K562 (cell line): ENCODE data around the gene GEMIN2. TPM values are rescaled to one million over a fixed set of nuclear protein-coding genes. Genes with fewer than 3 reads are reported as not detected.

Experiments
- AFF1 ChIP-seq, 2 experiments: fragments of 450-650 bp; IDR thresholded peaks; 2 replicates each; pipeline ENCODE4 v1.6.1; 2018; ENCODE audit warnings: mild to moderate bottlenecking in 2 of 2, low read depth in 1 of 2; ENCODE audit not compliant: partially characterized antibody in 2 of 2
- CBX3 ChIP-seq, 2 experiments: IDR thresholded peaks; 1 replicate in 1 of 2; 2 replicates in 1 of 2; pipeline ENCODE4 v1.6.1; 2012; ENCODE audit warnings: inconsistent platforms in 2 of 2, low read length in 2 of 2, borderline replicate concordance in 1 of 2, control low read depth in 1 of 2
- HCFC1 ChIP-seq: IDR thresholded peaks from 2 replicates; pipeline ENCODE4 v1.6.1; 2012; ENCODE audit warnings: low read depth, low read length, improper control_type of control experiment
- MCM7 ChIP-seq, 2 experiments: fragments of 450-650 bp; IDR thresholded peaks; 2 replicates each; pipeline ENCODE4 v1.6.1; 2016 to 2018
- NFATC3 ChIP-seq: fragments of 450-650 bp; IDR thresholded peaks from 2 replicates; pipeline ENCODE4 v1.6.1; 2017; ENCODE audit warnings: mild to moderate bottlenecking
- NONO ChIP-seq, 2 experiments: fragments of 200-400 bp in 1 of 2; fragments of 450-650 bp in 1 of 2; formaldehyde crosslinking in 1 of 2; IDR thresholded peaks; 2 replicates each; pipeline ENCODE4 v1.6.1; 2017; ENCODE audit warnings: low read depth in 2 of 2, mild to moderate bottlenecking in 2 of 2, moderate library complexity in 2 of 2, low read length in 1 of 2
- PKNOX1 ChIP-seq: fragments of 450-650 bp; IDR thresholded peaks from 2 replicates; pipeline ENCODE4 v1.6.1; 2016
- PREB ChIP-seq: sonication (generic); formaldehyde crosslinking; IDR thresholded peaks from 2 replicates; pipeline ENCODE4 v1.8.1; 2023; ENCODE audit warnings: mild to moderate bottlenecking, missing genetic modification reagents
- PRPF4 ChIP-seq: fragments of 200-400 bp; formaldehyde crosslinking; IDR thresholded peaks from one replicate; pipeline ENCODE4 v1.6.1; 2017; ENCODE audit warnings: low read length, low read depth, mild to moderate bottlenecking; ENCODE audit not compliant: insufficient read depth, poor library complexity, severe bottlenecking
- SREBF2 ChIP-seq: sonication (generic); formaldehyde crosslinking; IDR thresholded peaks from 2 replicates; pipeline ENCODE4 v1.4.0; 2020; ENCODE audit warnings: mild to moderate bottlenecking, missing genetic modification reagents
- TBL1XR1 ChIP-seq, 2 experiments: IDR thresholded peaks; 2 replicates each; pipeline ENCODE4 v1.6.1; 2012; ENCODE audit warnings: improper control_type of control experiment in 2 of 2, low read length in 2 of 2, mild to moderate bottlenecking in 1 of 2
- TFAM ChIP-seq: fragments of 250-450 bp; sonication (Bioruptor Pico); conservative IDR thresholded peaks from 2 replicates; pipeline ENCODE4 v1.5.0; 2021; ENCODE audit warnings: mild to moderate bottlenecking, moderate library complexity
- THRB ChIP-seq: fragments of 450-650 bp; formaldehyde crosslinking; conservative IDR thresholded peaks from 2 replicates; pipeline ENCODE4 v1.4.0; 2022; ENCODE audit warnings: mild to moderate bottlenecking, missing genetic modification characterization
- ZBED1 ChIP-seq: IDR thresholded peaks from 2 replicates; pipeline ENCODE4 v1.6.1; 2014
- ZNF143 ChIP-seq: sonication (generic); formaldehyde crosslinking; IDR thresholded peaks from 2 replicates; pipeline ENCODE4 v1.9.0; 2022; ENCODE audit warnings: mild to moderate bottlenecking, missing genetic modification reagents
- ZNF23 ChIP-seq: fragments of 250-450 bp; sonication (Bioruptor Pico); IDR thresholded peaks from 2 replicates; pipeline ENCODE4 v1.4.0; 2020; ENCODE audit warnings: mild to moderate bottlenecking
- ZNF655 ChIP-seq: fragments of 250-450 bp; sonication (Bioruptor Pico); IDR thresholded peaks from 2 replicates; pipeline ENCODE4 v1.5.0; 2021
- ZNF766 ChIP-seq: fragments of 200-800 bp; sonication (Bioruptor generic); conservative IDR thresholded peaks from 2 replicates; pipeline ENCODE4 v1.6.1; 2016; ENCODE audit warnings: missing genetic modification characterization, missing compliant biosample characterization
- ZNF785 ChIP-seq: fragments of 250-450 bp; sonication (Bioruptor Pico); IDR thresholded peaks from 2 replicates; pipeline ENCODE4 v1.4.0; 2020; ENCODE audit warnings: mild to moderate bottlenecking
- polyA plus RNA-seq, 8 experiments: library from polyadenylated mRNA; depleted of rRNA in 4 of 8; stranded (reverse) in 5 of 8; unstranded in 3 of 8; fragments of >200 nt; fragmentation: Nextera tagmentation in 2 of 8; fragmentation: Illumina TruSeq in 1 of 8; extraction: Ambion mirVana in 2 of 8; extraction: Trizol in 1 of 8; gene quantifications; 2 replicates each; pipeline versions ENCODE4 v1.2.1 to v1.2.3, GENCODE V29; 2011 to 2014; ENCODE audit warnings: inconsistent platforms in 1 of 8, missing spikeins in 1 of 8
- total RNA-seq, 7 experiments: library from RNA; depleted of rRNA in 6 of 7; stranded (reverse); fragments of >200 nt in 6 of 7; fragmentation: Illumina TruSeq in 2 of 7; extraction: Trizol in 2 of 7; gene quantifications; 2 replicates each; pipeline versions ENCODE4 v1.2.1 to v1.2.3, GENCODE V29; 2011 to 2021; ENCODE audit warnings: low replicate concordance in 1 of 7

GEMIN2 gene
- total and polyA plus RNA-seq, 9 of the 15 experiments (the other 6 are each of a cell fraction or from before 2014, with no cell fraction given), result 23.0 to 87.6 (median 45.5) TPM

GRCh38 chr14:39145266-39145966 lies 31.3 kb downstream of the GEMIN2 start (continued):
- TF ChIP-seq THRB (no peak), PKNOX1 (peak; percentile 76), ZNF655 (CRISPR knock-in tag) (no peak), ZNF143 (CRISPR knock-in tag) (no peak), ZBED1 (no peak), ZNF23 (no peak), TBL1XR1 (IDR thresholded peaks at IDR 0.05; ENCODE audit: low read length in 2 of 2) (peak in 1 of 2 experiments; percentile 51; a peak in 1 of 4 replicates), NONO (IDR thresholded peaks at IDR 0.05; ENCODE audit: low read depth in 2 of 2, low read length in 1 of 2) (no peak), ZNF766 (peak; percentile 82), CBX3 (IDR thresholded peaks at IDR 0.05; ENCODE audit: borderline replicate concordance in 1 of 2, low read length in 2 of 2) (0 out of 3 replicates have a peak, but pooled peaks of 1 of the 2 experiments have one; percentile 48), ZNF785 (CRISPR knock-in tag) (no peak), AFF1 (IDR thresholded peaks at IDR 0.05; ENCODE audit: low read depth in 1 of 2, partially characterized antibody in 2 of 2) (peak in 1 of 2 experiments; percentile 31), HCFC1 (no peak), MCM7 (IDR thresholded peaks at IDR 0.05) (no peak), PRPF4 (no peak), SREBF2 (no peak), PREB (no peak), TFAM (CRISPR knock-in tag) (no peak), NFATC3 (no peak)
